SK-N-SH (cell line): Measurements from ENCODE around the gene PRPF6. TPM values are rescaled to one million over a fixed set of nuclear protein-coding genes. Genes with fewer than 3 reads are reported as not detected.

ENCODE experiments used
- CTCF ChIA-PET: fragments of 300-600, 350-600 bp; formaldehyde crosslinking; extraction: SDS; loops from one replicate; lab custom pipeline; 2021; lab: Yijun Ruan, JAX
- POLR2A ChIA-PET: fragments of 350-600 bp; sonication (Branson Sonifier 250); formaldehyde crosslinking; extraction: SDS; loops from one replicate; lab custom pipeline; 2020; ENCODE audit warnings: antibody characterized with exemption, inconsistent platforms; lab: Yijun Ruan, JAX
- DNase-seq: peaks from one replicate; pipeline ENCODE4 v3.0.0; 2012
- H2AFZ ChIP-seq: fragments of 200-600 bp; sonication (generic); 2 replicates; pipeline ENCODE4 v1.8.1; 2016; ENCODE audit warnings: antibody characterized with exemption, mild to moderate bottlenecking, low read depth
- H3F3A ChIP-seq: fragments of 200-600 bp; sonication (generic); replicated peaks from 2 replicates; pipeline ENCODE3; 2016; ENCODE audit warnings: antibody characterized with exemption, mild to moderate bottlenecking; ENCODE audit not compliant: insufficient read depth
- H3K27ac ChIP-seq, 2 experiments: fragments of 200-500 bp in 1 of 2; fragments of 200-600 bp in 1 of 2; sonication (Bioruptor generic) in 1 of 2; sonication (generic), shearing (Covaris generic) in 1 of 2; 2 replicates each; pipeline versions ENCODE4 v1.5.1 to v1.6.1; 2014 to 2016; ENCODE audit warnings: low read depth in 2 of 2, inconsistent platforms in 1 of 2, low read length in 1 of 2, mild to moderate bottlenecking in 1 of 2, mixed read lengths in 1 of 2
- H3K27me3 ChIP-seq: fragments of 200-600 bp; sonication (generic), shearing (Covaris generic); 2 replicates; pipeline ENCODE4 v1.6.1; 2016; ENCODE audit warnings: mixed run types; ENCODE audit not compliant: insufficient read depth
- H3K36me3 ChIP-seq, 2 experiments: fragments of 200-500 bp in 1 of 2; fragments of 200-600 bp in 1 of 2; sonication (Bioruptor generic) in 1 of 2; sonication (generic) in 1 of 2; replicated peaks in 1 of 2; 2 replicates each; pipeline versions ENCODE3 to v1.5.1; 2014 to 2016; ENCODE audit warnings: low read length in 1 of 2, mild to moderate bottlenecking in 1 of 2; ENCODE audit not compliant: insufficient read depth in 2 of 2, control insufficient read depth in 1 of 2
- H3K4me1 ChIP-seq, 2 experiments: fragments of 200-500 bp in 1 of 2; fragments of 200-600 bp in 1 of 2; sonication (Bioruptor generic) in 1 of 2; sonication (generic), shearing (Covaris generic) in 1 of 2; 2 replicates each; pipeline versions ENCODE4 v1.5.1 to v1.6.1; 2014 to 2016; ENCODE audit warnings: low read depth in 1 of 2, low read length in 1 of 2, mixed run types in 1 of 2; ENCODE audit not compliant: insufficient read depth in 2 of 2, control insufficient read depth in 1 of 2
- H3K4me2 ChIP-seq: fragments of 200-600 bp; sonication (generic), shearing (Covaris generic); 2 replicates; pipeline ENCODE4 v1.6.1; 2017; ENCODE audit warnings: mixed run types
- H3K4me3 ChIP-seq, 2 experiments: fragments of 200-500 bp in 1 of 2; fragments of 200-600 bp in 1 of 2; sonication (Bioruptor generic) in 1 of 2; sonication (generic), shearing (Covaris generic) in 1 of 2; 2 replicates each; pipeline versions ENCODE4 v1.5.1 to v1.8.1; 2014 to 2016; ENCODE audit warnings: low read depth in 2 of 2, inconsistent platforms in 1 of 2, low read length in 1 of 2, mild to moderate bottlenecking in 1 of 2, mixed read lengths in 1 of 2, moderate library complexity in 1 of 2
- H3K79me2 ChIP-seq: fragments of 200-600 bp; sonication (generic); 2 replicates; pipeline ENCODE4 v1.8.1; 2017; ENCODE audit warnings: mild to moderate bottlenecking; ENCODE audit not compliant: insufficient read depth
- H3K9ac ChIP-seq: fragments of 200-600 bp; sonication (generic); 2 replicates; pipeline ENCODE4 v1.6.1; 2017; ENCODE audit warnings: mixed run types
- H3K9me2 ChIP-seq: fragments of 200-600 bp; sonication (generic); 2 replicates; pipeline ENCODE4 v1.6.1; 2017; ENCODE audit warnings: mixed run types
- H3K9me3 ChIP-seq: fragments of 200-600 bp; sonication (generic); 2 replicates; pipeline ENCODE4 v1.6.1; 2017; ENCODE audit warnings: mixed run types, mild to moderate bottlenecking, moderate library complexity
- H4K20me1 ChIP-seq: fragments of 200-600 bp; sonication (generic); 2 replicates; pipeline ENCODE4 v1.6.1; 2017; ENCODE audit warnings: mild to moderate bottlenecking, mixed run types; ENCODE audit not compliant: insufficient read depth
- ELF1 ChIP-seq: IDR thresholded peaks from 2 replicates; pipeline ENCODE4 v1.4.0; 2012
- EZH2phosphoT487 ChIP-seq: fragments of 200-600 bp; sonication (generic); IDR thresholded peaks from 2 replicates; pipeline ENCODE4 v1.6.1; 2017; ENCODE audit warnings: low read depth, mixed run types, mild to moderate bottlenecking, antibody characterized with exemption, moderate library complexity, borderline replicate concordance
- FOXJ3 ChIP-seq: sonication (generic); formaldehyde crosslinking; IDR thresholded peaks from 2 replicates; pipeline ENCODE4 v1.5.1; 2020; ENCODE audit warnings: mild to moderate bottlenecking, missing genetic modification reagents
- GATA2 ChIP-seq: sonication (generic); formaldehyde crosslinking; IDR thresholded peaks from 2 replicates; pipeline ENCODE4 v1.5.0; 2020; ENCODE audit warnings: mild to moderate bottlenecking, missing genetic modification reagents
- NRF1 ChIP-seq: IDR thresholded peaks from 2 replicates; pipeline ENCODE4 v1.6.1; 2012; ENCODE audit warnings: low read depth, mild to moderate bottlenecking, low read length
- RFX5 ChIP-seq: IDR thresholded peaks from 2 replicates; pipeline ENCODE4 v1.6.1; 2012; ENCODE audit warnings: mild to moderate bottlenecking, improper control_type of control experiment, low read length
- RXRA ChIP-seq: IDR thresholded peaks from 2 replicates; pipeline ENCODE4 v1.4.0; 2012; ENCODE audit warnings: low read depth, mild to moderate bottlenecking, borderline replicate concordance
- SIN3A ChIP-seq: IDR thresholded peaks from 2 replicates; pipeline ENCODE4 v1.6.1; 2012; ENCODE audit warnings: low read depth, mild to moderate bottlenecking, low read length, moderate library complexity, borderline replicate concordance
- TAF1 ChIP-seq: IDR thresholded peaks from 2 replicates; pipeline ENCODE4 v1.6.1; 2012; ENCODE audit warnings: low read depth, mild to moderate bottlenecking, low read length, moderate library complexity, borderline replicate concordance
- USF1 ChIP-seq: IDR thresholded peaks from 2 replicates; pipeline ENCODE4 v1.4.0; 2012; ENCODE audit warnings: low read depth, borderline replicate concordance
- USF2 ChIP-seq: fragments of 150-350 bp; IDR thresholded peaks from 2 replicates; pipeline ENCODE4 v1.6.1; 2017; ENCODE audit warnings: antibody characterized with exemption, low read length, low read depth, borderline replicate concordance
- ZBTB33 ChIP-seq: IDR thresholded peaks from 2 replicates; pipeline ENCODE4 v1.4.0; 2012; ENCODE audit warnings: low read depth, borderline replicate concordance
- WGBS: methylation state at CpG from one replicate; pipeline ENCODE4 v1.1.6; 2017; ENCODE audit warnings: low lambda C conversion rate; 5-methylcytosine and 5-hydroxymethylcytosine counted together
- polyA plus RNA-seq, 3 experiments: library from polyadenylated mRNA; depleted of rRNA; stranded (reverse); fragments of >200 nt; gene quantifications; 2 replicates each; pipeline ENCODE4 v1.2.3, GENCODE V29; 2012

Gene PRPF6
- polyA plus RNA-seq, 1 of the 3 experiments (the other 2 are of a cell fraction) = 59.1 TPM

GRCh38 chr20:64047046-64047389 lies 66.1 kb downstream of the PRPF6 start:
- H3K9me2 ChIP-seq = no peaks in the 10 kb centered on the region
- WGBS = 52% methylated on average over 2 of the region's 8 CpGs
- no peaks in the 10 kb centered on the region for H4K20me1 ChIP-seq
- H3F3A ChIP-seq = peaks cover 10% of the 10 kb centered on the region
- TF ChIP-seq TAF1 = no peak
- TF ChIP-seq ELF1 = no peak
- no peak for TF ChIP-seq RXRA
- TF ChIP-seq GATA2 = no peak
- H3K9ac ChIP-seq = no peak overlapping the region
- DNase-seq = no peak
- H3K79me2 ChIP-seq = no peaks in the 10 kb centered on the region
- ChIA-PET POLR2A (no interaction called here), CTCF (interaction anchor here (1.1 to 1.5 kb wide), 3 partner anchors 9 to 73 kb away, joined by 3 to 9 read pairs (median 4); no protein-coding TSS in a partner anchor)
- H3K4me1 ChIP-seq = peaks cover 0 to 3% of the 10 kb centered on the region in 2 experiments; a peak in 1 of 4 replicates
- no peaks in the 10 kb centered on the region for H3K9me3 ChIP-seq
- H3K36me3 ChIP-seq = no peaks in the 10 kb centered on the region
- no peak overlapping the region for H3K4me2 ChIP-seq
- no peak overlapping the region for H3K4me3 ChIP-seq
- H3K27ac ChIP-seq = no peak overlapping the region
- peaks cover 32% of the 10 kb centered on the region for H3K27me3 ChIP-seq
- H2AFZ ChIP-seq = no peak overlapping the region

GRCh38 chr20:64047968-64048401 lies 67.1 kb downstream of the PRPF6 start:
- H3K4me2 ChIP-seq = no peak overlapping the region
- no peaks in the 10 kb centered on the region; a peak in 1 of 4 replicates for H3K4me1 ChIP-seq
- H3F3A ChIP-seq = peaks cover 10% of the 10 kb centered on the region
- no peak overlapping the region for H3K27ac ChIP-seq
- peaks cover 32% of the 10 kb centered on the region for H3K27me3 ChIP-seq
- H3K9me3 ChIP-seq = no peaks in the 10 kb centered on the region
- no peak overlapping the region for H3K4me3 ChIP-seq
- no peaks in the 10 kb centered on the region for H4K20me1 ChIP-seq
- CTCF ChIA-PET = interaction anchor here (1.4 to 1.5 kb wide), 2 partner anchors 9 to 10 kb away, joined by 3 to 9 read pairs; no protein-coding TSS in a partner anchor
- no peaks in the 10 kb centered on the region for H3K36me3 ChIP-seq
- no peak for DNase-seq
- WGBS = 45% methylated on average over 23 of the region's 49 CpGs
- TF ChIP-seq ZBTB33 (no peak), RFX5 (no peak), NRF1 (no peak), RXRA (no peak), ELF1 (no peak), SIN3A (no peak)
- H3K79me2 ChIP-seq = no peaks in the 10 kb centered on the region
- no peak overlapping the region for H3K9ac ChIP-seq
- no peak overlapping the region for H2AFZ ChIP-seq
- POLR2A ChIA-PET = interaction anchor here (0.6 kb wide), 1 partner anchor 66 kb away, joined by 3 read pairs; no protein-coding TSS in a partner anchor
- H3K9me2 ChIP-seq = no peaks in the 10 kb centered on the region

- Histone ChIP-seq H4K20me1 (no peaks in the 10 kb centered on the region), H2AFZ (no peak overlapping the region), H3K9ac (no peak overlapping the region), H3K36me3 (no peaks in the 10 kb centered on the region), H3F3A (peaks cover 10% of the 10 kb centered on the region), H3K79me2 (no peaks in the 10 kb centered on the region), H3K27ac (no peak overlapping the region), H3K4me3 (no peak overlapping the region), H3K9me3 (no peaks in the 10 kb centered on the region), H3K4me2 (no peak overlapping the region), H3K4me1 (no peaks in the 10 kb centered on the region; a peak in 1 of 4 replicates)
- DNase-seq = peak; percentile 65
- 42% methylated on average over 32 of the region's 101 CpGs for WGBS
- CTCF ChIA-PET = interaction anchor here (0.8 to 7.8 kb wide), 3 partner anchors 9 to 26 kb away, joined by 3 to 85 read pairs (median 3); no protein-coding TSS in a partner anchor
- POLR2A ChIA-PET = no interaction called here
- no peak for TF ChIP-seq GATA2
- TF ChIP-seq EZH2phosphoT487 = no peak
- no peak for TF ChIP-seq USF2
- TF ChIP-seq FOXJ3 (CRISPR knock-in tag) = no peak
- TF ChIP-seq USF1 = no peak
- TF ChIP-seq RFX5 = no peak
- TF ChIP-seq, all 33 proteins: peak for 0
- Histone ChIP-seq H3K9me2 (no peaks in the 10 kb centered on the region), H3K27me3 (peaks cover 32% of the 10 kb centered on the region)
Measured at GRCh38 chr20:64048402-64049044, 67.6 kb downstream of the PRPF6 start.
